ENCODE data around the gene FZD10.

DNA sequence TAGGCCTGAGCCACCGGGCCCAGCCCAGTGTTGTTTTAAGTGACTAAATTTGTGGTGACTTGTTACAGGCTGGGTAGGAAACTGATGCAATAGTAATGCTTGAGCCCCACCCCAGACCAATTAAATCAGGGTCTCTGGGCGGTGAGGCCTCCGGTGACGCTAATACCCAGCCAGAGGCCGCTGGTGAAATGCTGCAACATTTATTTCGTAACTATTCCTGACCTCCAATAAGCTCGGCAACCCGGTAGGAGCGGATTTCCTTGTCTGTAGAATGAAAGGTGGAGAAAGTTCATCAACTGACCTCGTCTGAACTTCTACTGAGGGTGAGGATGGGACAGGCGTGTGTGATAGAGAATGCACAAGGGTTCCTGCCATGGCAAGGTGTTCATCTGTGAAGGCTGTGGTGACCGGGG, 42.3 kb downstream of the FZD10 start:
- TF ChIP-seq TCF7L2 (IDR thresholded peaks at IDR 0.05; ENCODE audit: borderline replicate concordance, extremely low read depth, insufficient read depth, insufficient read length) = no peak
- no peak for TF ChIP-seq SIN3A (IDR thresholded peaks at IDR 0.05; ENCODE audit: low read depth)
- TF ChIP-seq, protein P1, sequence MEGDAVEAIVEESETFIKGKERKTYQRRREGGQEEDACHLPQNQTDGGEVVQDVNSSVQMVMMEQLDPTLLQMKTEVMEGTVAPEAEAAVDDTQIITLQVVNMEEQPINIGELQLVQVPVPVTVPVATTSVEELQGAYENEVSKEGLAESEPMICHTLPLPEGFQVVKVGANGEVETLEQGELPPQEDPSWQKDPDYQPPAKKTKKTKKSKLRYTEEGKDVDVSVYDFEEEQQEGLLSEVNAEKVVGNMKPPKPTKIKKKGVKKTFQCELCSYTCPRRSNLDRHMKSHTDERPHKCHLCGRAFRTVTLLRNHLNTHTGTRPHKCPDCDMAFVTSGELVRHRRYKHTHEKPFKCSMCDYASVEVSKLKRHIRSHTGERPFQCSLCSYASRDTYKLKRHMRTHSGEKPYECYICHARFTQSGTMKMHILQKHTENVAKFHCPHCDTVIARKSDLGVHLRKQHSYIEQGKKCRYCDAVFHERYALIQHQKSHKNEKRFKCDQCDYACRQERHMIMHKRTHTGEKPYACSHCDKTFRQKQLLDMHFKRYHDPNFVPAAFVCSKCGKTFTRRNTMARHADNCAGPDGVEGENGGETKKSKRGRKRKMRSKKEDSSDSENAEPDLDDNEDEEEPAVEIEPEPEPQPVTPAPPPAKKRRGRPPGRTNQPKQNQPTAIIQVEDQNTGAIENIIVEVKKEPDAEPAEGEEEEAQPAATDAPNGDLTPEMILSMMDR (IDR thresholded peaks at IDR 0.05 in 2 of 3, conservative IDR thresholded peaks at IDR 0.05 in 1 of 3; ENCODE audit: borderline replicate concordance in 1 of 3, insufficient read depth in 1 of 3, low read depth in 2 of 3, low read length in 2 of 3) = no peak
- no peak for TF ChIP-seq ZNF274 (IDR thresholded peaks at IDR 0.05; ENCODE audit: low read depth, low read length)
- no peak for TF ChIP-seq SRF (IDR thresholded peaks at IDR 0.05; ENCODE audit: low read depth)

Data from HCT116 (cell line).